Measurements from ENCODE around the gene MED14.

GRCh38 chrX:40722930-40723329 lies 12.4 kb downstream of the MED14 start:
- TF ChIP-seq CTCF (IDR thresholded peaks at IDR 0.05) (no peak), POLR2A (IDR thresholded peaks at IDR 0.05) (no peak)
